GM21390 (cell line): ENCODE measurements around the gene OVCA2.
"Not testable (repeated sequence)": the region's sequence is repeated elsewhere in the genome, so short reads cannot be mapped to it uniquely, and the experiment has no call there.

Experiments used
- ATAC-seq: cut with Tn5 transposase; IDR thresholded peaks from one replicate; pipeline ENCODE4 v1.9.1; 2021; ENCODE audit not compliant: unreplicated experiment

Gene OVCA2

DNA sequence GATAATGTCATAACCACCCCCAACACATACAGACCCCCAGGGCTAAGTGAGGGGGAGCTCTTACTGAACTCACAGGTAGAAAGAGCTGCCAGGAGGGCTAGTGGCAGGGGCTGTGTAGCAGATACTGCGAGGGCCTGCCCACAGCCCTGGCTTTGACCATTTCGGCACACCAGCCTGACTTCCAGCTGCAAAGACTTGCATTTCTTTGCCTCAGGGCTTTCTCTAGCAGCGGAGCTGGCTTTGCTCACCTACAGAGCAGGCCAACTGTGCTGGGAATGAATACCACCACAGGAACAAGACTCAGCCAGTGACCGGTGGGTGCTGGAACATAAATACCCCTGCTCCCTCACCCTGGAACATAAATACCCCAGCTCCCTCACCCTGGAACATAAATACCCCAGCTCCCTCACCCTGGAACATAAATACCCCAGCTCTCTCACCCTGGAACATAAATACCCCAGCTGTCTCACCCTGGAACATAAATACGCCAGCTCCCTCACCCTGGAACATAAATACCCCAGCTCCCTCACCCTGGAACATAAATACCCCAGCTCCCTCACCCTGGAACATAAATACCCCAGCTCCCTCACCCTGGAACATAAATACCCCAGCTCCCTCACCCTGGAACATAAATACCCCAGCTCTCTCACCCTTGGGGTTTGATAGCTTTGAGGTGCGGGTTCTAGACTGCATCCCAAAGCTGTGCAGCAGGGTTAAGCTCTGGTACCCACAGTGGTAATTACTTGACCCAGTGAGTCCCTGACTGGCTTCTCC, 28.4 kb upstream of the OVCA2 start:
- ATAC-seq, result not testable (repeated sequence)

- ATAC-seq, result no peak
These were observed 27.9 kb upstream of the OVCA2 start for GRCh38 chr17:2013994-2014317.

GRCh38 chr17:2015314-2015713, 26.5 kb upstream of the OVCA2 start:
- ATAC-seq, result no peak

DNA sequence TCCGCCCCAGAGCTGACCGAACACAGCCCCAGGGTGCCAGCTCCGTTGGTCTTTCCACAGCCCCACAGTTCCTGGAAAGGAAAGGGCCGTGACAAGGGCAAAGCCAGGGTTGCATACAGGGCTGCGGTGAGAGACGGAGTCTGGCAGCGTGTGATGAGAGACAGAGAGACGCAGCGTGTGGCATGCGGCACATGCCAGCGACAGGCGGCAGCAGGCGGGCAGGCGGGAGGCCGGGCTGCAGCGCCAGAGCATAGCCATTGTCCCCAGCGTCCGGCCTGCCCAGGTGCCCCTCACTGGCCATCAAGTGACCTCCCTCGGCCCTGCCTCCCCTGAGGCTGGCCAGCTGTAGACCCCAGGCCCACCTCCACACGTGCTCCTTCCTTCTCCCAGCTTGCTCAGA, 25.3 kb upstream of the OVCA2 start:
- ATAC-seq, result no peak

DNA sequence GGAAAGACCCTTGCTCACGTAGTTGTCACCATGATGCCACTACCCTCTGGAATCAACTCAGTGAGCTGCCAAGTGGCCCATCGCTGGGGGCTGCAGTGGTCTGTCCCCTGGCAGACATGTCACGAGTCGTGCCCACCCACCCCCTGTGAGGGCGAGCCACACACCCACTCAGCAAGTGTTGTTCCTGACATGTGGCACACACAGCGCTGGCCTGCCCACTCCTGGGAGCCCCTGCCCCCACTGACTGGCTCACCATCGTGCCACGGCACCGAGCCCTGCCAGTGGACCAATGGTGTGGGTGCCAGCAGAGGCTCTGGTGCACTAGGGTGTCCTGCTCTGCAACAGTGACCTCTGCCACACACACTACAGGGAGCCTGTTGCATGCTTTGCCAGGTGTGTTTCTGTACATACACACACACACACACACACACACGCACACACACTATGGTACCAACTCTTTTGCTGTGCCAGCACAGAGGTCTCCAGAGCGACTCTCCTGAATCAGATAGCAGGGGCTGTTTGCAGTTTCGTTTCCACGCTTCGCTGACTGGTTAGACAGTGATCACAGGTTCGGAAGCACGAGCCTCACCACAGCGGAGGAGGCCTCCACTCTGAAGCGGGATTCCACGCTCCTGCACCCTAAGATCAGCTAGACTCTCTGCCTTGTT, 24.4 kb upstream of the OVCA2 start:
- no peak for ATAC-seq

DNA sequence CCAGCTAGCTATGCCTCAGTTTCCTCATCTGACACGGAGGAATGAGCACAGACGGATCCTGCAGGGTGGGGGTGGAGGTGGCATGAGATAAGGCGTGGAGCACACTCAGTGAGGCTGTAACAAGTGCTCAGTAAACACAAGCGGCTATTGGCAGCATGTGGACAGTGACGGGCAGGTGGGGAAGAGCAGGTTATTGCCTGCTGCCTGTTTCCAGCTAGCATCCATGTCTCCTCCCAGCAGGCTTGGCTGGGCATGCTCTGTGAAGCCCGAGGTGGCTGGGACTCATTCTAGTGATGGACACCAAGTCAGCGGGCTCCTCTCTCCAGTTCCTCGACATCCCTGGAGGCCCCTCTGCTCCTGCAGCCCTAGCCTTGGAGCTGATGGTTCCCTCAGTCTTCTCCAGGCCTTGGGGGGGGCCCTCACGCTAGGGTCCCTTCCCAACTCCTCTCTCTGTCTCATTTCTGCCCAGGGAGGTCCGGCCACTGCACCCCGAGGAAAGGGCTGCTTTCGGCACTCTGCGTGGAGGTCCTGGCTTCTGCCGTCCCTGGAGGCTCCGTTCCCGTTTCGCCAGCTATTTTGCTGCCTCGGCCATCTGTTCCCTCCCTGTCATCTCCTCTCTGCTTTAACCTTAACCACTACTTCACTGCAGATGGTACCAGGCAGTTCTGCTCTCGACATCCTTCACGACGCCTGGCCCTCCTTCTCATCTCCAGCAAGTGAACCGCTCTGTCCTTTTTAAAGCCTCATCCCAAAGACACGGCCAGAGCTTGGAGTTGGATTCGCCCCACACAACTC, 22.9 kb upstream of the OVCA2 start:
- no peak for ATAC-seq

DNA sequence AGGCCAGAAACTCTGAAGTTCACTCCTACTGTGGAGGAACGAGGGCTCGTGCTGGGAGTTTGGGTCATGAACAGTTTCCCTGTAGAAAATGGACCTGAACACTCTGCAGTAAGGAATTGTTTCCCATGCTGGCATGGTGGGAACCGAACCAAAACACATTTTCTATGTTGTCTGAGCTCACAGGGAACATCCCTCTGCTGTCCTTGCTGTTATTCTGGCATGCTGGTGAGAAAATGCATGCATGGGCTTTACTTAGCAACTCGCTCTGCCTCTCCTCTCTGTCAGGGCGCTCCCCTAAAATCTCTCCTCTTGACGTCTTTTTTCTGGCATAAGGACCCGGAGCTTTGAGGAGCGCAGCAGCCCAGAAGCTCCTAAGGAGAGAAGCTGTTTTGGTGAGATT, 22.1 kb upstream of the OVCA2 start:
- no peak for ATAC-seq

DNA sequence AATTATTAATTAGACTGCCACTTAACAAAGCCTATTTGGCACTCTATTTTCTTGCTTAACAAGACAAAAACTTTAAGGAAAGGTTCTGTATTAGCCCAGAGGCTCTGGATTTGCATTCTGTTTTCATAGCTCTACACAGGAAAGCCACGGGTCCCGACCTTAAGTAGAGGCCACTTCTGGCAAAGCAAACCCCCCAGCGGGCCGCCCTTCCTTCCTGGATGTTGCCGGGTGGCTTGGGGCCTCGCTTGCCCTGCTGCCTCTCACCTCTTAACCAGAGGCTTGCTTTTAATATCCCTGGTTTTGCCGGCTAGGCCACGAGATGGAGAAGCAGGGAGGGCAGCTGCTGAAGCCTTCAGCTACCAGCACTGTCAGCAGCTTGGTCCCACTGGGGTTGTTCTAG, 21.1 kb upstream of the OVCA2 start:
- ATAC-seq, result no peak

- ATAC-seq, result no peak
These were observed 19.1 kb upstream of the OVCA2 start for GRCh38 chr17:2022647-2023240.

DNA sequence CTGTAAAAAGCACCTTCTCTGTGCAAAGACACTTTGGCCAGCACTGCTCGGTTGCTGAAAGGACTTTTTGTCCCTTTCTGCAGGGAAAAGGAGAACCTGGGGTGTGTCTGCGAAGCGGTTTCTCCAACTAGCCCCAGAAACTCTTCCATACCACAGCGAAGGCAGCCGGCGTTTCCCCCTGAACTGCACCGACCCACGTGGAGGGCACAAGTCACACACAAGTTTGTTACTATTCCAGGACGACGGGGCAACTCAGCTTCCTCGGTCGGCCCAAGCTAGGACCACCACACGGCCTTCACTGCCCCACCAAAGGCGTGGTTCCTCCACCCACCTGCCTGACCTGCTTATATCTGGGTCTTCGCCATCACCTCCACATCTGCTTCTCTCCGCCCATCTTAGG, 18.6 kb upstream of the OVCA2 start:
- ATAC-seq, result no peak

DNA sequence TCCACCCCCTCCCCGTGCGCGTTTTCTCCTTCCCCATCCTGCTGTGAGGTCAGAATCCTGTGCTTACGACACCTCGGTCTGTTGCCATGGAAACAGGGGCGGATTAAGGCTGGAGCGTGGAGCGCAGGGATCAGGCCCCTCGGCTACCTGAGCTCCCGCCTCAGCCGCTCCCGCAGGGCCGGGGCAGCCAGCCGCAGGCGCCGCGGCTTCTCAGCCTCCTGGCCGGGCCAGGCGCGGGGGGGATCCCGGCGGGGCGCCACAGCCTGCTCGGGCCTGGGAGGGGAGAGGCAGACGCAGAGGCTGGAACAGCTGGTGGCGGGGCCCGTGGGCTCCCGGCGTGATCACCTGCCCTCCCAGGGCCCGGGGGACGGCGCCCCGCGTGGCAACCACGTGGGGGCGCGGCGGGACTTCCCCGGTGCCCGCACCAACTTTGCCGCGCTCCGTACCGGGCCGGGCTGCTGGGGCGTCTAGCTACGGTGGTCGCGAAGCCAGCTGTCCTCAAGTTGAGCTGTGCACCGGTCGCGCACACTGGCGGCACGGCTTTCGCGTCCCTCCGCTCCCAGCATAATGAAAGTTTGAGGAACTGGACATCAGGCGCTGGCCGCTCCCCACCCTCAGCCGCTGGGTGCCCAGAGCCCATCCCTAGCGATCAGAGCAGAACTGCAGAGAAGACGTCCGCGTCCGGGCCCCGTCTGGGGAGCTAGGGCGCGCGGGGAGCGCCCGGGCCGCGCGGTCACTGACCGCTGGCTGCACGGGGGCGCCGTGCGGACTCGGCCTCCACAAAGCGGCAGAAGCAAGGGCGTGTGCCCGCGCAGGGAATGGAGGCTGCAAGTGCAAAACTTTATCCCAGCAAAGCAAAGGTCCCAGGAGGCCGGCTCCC, 17.9 kb upstream of the OVCA2 start:
- no peak for ATAC-seq

DNA sequence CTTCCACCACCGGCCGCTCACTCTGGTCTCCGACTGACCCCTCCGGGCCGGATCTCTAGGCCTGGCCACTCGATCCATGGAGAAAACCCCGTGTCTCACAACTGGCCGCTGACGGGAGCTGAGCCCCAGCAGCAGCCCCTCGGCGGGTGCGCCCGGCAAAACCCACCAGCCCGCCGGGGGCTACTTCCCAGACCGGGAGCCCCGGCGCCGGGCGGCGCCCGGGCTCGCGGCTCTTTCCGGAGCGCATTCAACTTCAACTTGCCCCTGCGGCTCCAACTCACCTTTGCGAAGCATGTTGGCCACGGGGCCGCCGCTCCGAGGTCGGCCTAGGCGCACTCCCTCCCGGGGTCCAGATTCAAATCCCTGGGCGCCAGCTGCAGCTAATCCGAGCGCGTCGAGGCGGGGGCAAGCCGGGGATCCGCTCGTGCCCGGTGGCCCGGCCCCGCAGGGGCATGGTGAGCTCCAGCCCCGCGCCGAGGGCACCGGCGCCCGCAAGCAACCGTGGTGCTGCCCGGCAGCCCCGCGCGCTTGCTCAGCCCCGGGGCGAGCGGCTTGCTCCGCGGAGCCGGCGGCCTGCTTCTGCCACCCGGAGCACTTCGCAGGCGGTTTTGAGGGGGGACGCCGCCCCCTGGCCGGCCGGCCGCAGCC, 17.1 kb upstream of the OVCA2 start:
- ATAC-seq, result no peak

DNA sequence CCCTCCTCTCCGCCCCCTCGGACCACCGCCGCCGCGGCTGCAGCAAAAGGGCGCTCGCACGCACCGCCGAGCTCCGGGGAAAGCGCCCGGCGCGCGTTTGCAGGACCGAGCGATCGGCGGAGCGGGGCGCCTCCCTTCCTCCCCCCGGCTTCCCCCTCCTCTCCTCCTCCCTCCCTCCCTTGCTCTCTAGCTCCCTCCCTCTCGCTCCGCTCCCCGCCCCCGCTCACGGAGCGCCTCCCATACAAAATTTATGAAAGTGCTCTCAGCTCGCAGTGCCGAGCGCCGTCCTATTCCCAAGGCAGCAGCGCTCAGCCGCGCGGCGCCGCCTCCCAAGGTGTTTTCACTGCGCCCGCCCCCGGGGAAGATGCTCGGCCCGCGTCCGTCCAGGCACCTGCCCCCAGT, 16.6 kb upstream of the OVCA2 start, which contains the start of gene RTN4RL1:
Gene RTN4RL1, minus strand, starts transcription at position 115 of the 402 bp plus-strand sequence. CDS start 469 bp downstream, outside the sequence.
- ATAC-seq, result no peak

DNA sequence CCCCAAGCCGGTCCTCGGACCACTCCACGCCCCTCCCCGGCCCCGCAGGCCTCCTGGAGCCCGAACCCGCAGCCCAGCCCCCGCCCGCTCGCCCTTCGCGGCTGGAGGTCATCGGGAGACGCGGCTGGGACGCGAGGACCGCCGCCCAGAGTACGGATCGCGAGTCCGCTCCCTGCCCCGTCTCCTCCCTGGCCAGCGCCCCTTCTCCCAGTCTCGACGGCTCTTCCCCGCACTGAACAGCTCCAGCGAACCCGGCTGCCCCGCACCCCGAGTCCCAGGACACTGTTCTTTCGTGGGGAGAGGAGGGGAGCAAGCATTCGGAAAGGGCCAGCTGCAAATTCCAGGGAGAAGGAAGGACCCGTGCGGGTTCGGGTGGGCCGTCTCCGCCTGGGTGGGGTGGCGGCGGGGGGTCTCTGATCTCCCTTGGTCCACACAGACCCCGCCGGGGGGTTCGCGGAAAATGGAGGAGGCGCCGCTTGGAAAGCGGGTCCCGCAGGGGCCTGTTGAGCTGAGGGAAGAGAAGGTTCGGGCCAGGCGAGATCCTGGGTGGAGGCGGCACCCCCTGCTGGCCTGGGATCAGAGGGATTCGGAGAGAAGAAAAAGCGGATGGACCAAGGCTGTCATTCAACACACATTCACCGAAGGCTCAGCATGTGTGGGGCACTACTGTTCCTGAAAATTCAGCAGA, 16.1 kb upstream of the OVCA2 start:
- ATAC-seq, result no peak

GRCh38 chr17:2027528-2028233, 14.1 kb upstream of the OVCA2 start:
- ATAC-seq, result no peak

GRCh38 chr17:2028234-2028614, 13.6 kb upstream of the OVCA2 start:
- no peak for ATAC-seq

GRCh38 chr17:2028737-2029136, 13.1 kb upstream of the OVCA2 start:
- ATAC-seq, result no peak

DNA sequence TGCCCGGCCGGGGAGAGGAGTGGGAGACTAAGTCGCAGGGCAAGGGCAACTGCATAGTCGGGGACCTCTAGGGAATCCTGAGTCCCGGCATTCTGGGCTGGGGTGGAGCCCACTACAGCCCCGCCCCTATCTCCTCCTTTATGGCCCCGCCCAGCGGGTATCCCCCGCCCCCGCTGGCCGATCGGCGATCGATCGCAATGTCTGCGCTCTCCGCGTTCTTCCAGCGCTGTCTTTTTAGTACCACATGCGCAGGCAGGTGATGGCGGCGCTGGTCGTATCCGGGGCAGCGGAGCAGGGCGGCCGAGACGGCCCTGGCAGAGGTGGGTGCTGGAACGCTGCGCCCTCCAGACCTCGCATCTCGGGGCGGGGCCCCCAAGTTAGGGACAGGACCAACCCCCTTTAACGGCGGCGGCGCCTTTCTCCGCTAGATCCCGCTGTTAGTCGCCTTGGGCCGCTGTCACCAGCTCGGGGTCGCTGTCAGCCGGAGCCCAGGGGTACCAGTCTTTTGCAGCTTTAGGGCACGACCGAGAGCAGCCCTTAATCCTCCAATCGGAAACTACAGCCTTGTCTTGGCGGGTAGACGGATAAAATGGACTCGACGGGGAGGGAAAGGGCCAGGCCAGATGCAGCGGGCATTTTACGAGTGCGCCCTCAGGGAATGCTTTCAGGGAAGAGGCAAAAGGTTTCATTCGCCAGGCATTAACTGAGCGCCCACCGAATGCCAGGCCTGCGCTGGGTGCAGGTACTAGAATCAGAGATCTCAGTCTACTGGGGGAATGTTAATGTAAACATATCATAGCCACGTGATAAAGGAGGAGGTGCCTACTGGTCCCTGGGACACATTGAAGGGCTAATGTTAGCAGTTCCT, 11.7 kb upstream of the OVCA2 start, which contains the start of gene DPH1:
Gene DPH1, plus strand, starts transcription at position 243 of the 868 bp plus-strand sequence. Its CDS starts 17 bp downstream, at position 260.
- peak; percentile 71 for ATAC-seq
